Stimulated activated CD8-positive, alpha-beta memory T cell treated with anti-CD3 and anti-CD28 coated beads, Interleukin-7, amount 100 ng/mL, for 4 hours (primary cell): ENCODE measurements around the gene SFXN3.

ENCODE experiments used
- DNase-seq, 2 donors: peaks; one replicate each; pipeline ENCODE4 v3.0.0-alpha.2; 2020; ENCODE audit warnings: low read depth in 2 of 2

Gene SFXN3

GRCh38 chr10:101035916-101036702 is 5.1 kb downstream of the SFXN3 start:
- DNase-seq, result no peak

GRCh38 chr10:101036726-101037125 is 5.7 kb downstream of the SFXN3 start:
- no peak for DNase-seq

- no peak for DNase-seq
Observed at GRCh38 chr10:101038484-101038883, 7.5 kb downstream of the SFXN3 start.

GRCh38 chr10:101040061-101040460 is 9.0 kb downstream of the SFXN3 start:
- DNase-seq, result no peak

- no peak for DNase-seq
Observed at GRCh38 chr10:101040851-101041250, 9.8 kb downstream of the SFXN3 start.

GRCh38 chr10:101041252-101041761 is 10.3 kb downstream of the SFXN3 start:
- DNase-seq, result peak; percentile 54 to 69

GRCh38 chr10:101042118-101042517 is 11.1 kb downstream of the SFXN3 start:
- no peak for DNase-seq

GRCh38 chr10:101042667-101043362 is 11.8 kb downstream of the SFXN3 start:
- DNase-seq, result peak; percentile 78 to 80

GRCh38 chr10:101043363-101043707 is 12.3 kb downstream of the SFXN3 start:
- DNase-seq, result no peak

GRCh38 chr10:101044117-101044516 is 13.1 kb downstream of the SFXN3 start:
- DNase-seq, result no peak

- DNase-seq, result no peak
Observed at GRCh38 chr10:101046332-101047238, 15.6 kb downstream of the SFXN3 start.

- DNase-seq, result no peak
Observed at GRCh38 chr10:101047268-101047667, 16.2 kb downstream of the SFXN3 start.

- no peak for DNase-seq
Observed at GRCh38 chr10:101047961-101048892, 17.2 kb downstream of the SFXN3 start.

GRCh38 chr10:101050208-101051069 is 19.4 kb downstream of the SFXN3 start:
- peak in 1 of 2 donors; percentile 54 for DNase-seq

- DNase-seq, result no peak
Observed at GRCh38 chr10:101052285-101052684, 21.3 kb downstream of the SFXN3 start.

- DNase-seq, result no peak
Observed at GRCh38 chr10:101053516-101053915, 22.5 kb downstream of the SFXN3 start.

GRCh38 chr10:101054351-101054750 is 23.3 kb downstream of the SFXN3 start:
- no peak for DNase-seq

- DNase-seq, result no peak
Observed at GRCh38 chr10:101054876-101055275, 23.8 kb downstream of the SFXN3 start.

GRCh38 chr10:101055411-101055810 is 24.4 kb downstream of the SFXN3 start:
- DNase-seq, result no peak
